ENCODE results near the gene PGBD4.

DNA sequence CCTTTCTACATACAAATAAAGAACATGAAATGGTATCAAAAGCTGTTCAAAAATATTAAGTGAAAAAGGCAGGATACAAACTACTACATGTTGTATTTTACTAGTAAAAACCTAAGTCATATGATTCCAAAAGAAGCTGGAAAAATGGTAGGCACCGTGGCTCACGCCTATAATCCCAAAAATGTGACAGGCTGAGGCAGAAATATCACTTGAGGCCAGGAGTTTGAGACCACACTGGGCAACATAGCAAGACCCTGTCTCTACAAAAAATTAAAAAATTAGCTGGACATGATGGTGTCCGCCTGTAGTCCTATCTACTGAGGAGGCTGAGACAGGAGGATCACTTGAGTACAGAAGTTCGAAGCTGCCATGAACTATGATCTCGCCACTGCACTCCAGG, 2.0 kb upstream of the PGBD4 start:
- TF ChIP-seq, protein P1, sequence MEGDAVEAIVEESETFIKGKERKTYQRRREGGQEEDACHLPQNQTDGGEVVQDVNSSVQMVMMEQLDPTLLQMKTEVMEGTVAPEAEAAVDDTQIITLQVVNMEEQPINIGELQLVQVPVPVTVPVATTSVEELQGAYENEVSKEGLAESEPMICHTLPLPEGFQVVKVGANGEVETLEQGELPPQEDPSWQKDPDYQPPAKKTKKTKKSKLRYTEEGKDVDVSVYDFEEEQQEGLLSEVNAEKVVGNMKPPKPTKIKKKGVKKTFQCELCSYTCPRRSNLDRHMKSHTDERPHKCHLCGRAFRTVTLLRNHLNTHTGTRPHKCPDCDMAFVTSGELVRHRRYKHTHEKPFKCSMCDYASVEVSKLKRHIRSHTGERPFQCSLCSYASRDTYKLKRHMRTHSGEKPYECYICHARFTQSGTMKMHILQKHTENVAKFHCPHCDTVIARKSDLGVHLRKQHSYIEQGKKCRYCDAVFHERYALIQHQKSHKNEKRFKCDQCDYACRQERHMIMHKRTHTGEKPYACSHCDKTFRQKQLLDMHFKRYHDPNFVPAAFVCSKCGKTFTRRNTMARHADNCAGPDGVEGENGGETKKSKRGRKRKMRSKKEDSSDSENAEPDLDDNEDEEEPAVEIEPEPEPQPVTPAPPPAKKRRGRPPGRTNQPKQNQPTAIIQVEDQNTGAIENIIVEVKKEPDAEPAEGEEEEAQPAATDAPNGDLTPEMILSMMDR (IDR thresholded peaks at IDR 0.05) = no peak
- TF ChIP-seq FOXP1 (CRISPR knock-in tag; IDR thresholded peaks at IDR 0.05; ENCODE audit: borderline replicate concordance) = no peak
- TF ChIP-seq, protein P2, sequence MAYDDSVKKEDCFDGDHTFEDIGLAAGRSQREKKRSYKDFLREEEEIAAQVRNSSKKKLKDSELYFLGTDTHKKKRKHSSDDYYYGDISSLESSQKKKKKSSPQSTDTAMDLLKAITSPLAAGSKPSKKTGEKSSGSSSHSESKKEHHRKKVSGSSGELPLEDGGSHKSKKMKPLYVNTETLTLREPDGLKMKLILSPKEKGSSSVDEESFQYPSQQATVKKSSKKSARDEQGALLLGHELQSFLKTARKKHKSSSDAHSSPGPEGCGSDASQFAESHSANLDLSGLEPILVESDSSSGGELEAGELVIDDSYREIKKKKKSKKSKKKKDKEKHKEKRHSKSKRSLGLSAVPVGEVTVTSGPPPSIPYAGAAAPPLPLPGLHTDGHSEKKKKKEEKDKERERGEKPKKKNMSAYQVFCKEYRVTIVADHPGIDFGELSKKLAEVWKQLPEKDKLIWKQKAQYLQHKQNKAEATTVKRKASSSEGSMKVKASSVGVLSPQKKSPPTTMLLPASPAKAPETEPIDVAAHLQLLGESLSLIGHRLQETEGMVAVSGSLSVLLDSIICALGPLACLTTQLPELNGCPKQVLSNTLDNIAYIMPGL (CRISPR knock-in tag; IDR thresholded peaks at IDR 0.05) = no peak
- no peak for TF ChIP-seq ELF4 (CRISPR knock-in tag; IDR thresholded peaks at IDR 0.05; ENCODE audit: low read depth)
- no peak for TF ChIP-seq JUN (CRISPR knock-in tag; IDR thresholded peaks at IDR 0.05)
- TF ChIP-seq, protein P3, sequence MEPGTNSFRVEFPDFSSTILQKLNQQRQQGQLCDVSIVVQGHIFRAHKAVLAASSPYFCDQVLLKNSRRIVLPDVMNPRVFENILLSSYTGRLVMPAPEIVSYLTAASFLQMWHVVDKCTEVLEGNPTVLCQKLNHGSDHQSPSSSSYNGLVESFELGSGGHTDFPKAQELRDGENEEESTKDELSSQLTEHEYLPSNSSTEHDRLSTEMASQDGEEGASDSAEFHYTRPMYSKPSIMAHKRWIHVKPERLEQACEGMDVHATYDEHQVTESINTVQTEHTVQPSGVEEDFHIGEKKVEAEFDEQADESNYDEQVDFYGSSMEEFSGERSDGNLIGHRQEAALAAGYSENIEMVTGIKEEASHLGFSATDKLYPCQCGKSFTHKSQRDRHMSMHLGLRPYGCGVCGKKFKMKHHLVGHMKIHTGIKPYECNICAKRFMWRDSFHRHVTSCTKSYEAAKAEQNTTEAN (CRISPR knock-in tag; IDR thresholded peaks at IDR 0.05) = no peak
- no peak for TF ChIP-seq ZNF219 (CRISPR knock-in tag; IDR thresholded peaks at IDR 0.05; ENCODE audit: borderline replicate concordance)
- TF ChIP-seq, protein P4, sequence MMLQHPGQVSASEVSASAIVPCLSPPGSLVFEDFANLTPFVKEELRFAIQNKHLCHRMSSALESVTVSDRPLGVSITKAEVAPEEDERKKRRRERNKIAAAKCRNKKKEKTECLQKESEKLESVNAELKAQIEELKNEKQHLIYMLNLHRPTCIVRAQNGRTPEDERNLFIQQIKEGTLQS (CRISPR knock-in tag; conservative IDR thresholded peaks at IDR 0.05) = no peak
- TF ChIP-seq, protein P5, sequence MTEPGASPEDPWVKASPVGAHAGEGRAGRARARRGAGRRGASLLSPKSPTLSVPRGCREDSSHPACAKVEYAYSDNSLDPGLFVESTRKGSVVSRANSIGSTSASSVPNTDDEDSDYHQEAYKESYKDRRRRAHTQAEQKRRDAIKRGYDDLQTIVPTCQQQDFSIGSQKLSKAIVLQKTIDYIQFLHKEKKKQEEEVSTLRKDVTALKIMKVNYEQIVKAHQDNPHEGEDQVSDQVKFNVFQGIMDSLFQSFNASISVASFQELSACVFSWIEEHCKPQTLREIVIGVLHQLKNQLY (CRISPR knock-in tag; IDR thresholded peaks at IDR 0.05) = no peak
- TF ChIP-seq ZNF263 (CRISPR knock-in tag; IDR thresholded peaks at IDR 0.05; ENCODE audit: low read depth) = no peak
- no peak for TF ChIP-seq ZNF416 (CRISPR knock-in tag; IDR thresholded peaks at IDR 0.05)

All from WTC11 (cell line).